RWPE1 (cell line): Measurements from ENCODE around the gene PRDM7.

Source experiments
- CTCF ChIA-PET: fragments of 350-600 bp; sonication (Branson Sonifier 250); formaldehyde crosslinking; extraction: SDS; loops from one replicate; lab custom pipeline; 2021; lab: Yijun Ruan, JAX
- POLR2A ChIA-PET: fragments of 400-600 bp; formaldehyde crosslinking; extraction: SDS; loops from one replicate; lab custom pipeline; 2020; ENCODE audit warnings: antibody characterized with exemption; ENCODE audit not compliant: low non-redundant PET; lab: Yijun Ruan, JAX
- DNase-seq: peaks from one replicate; pipeline ENCODE4 v3.0.0; 2012; ENCODE audit warnings: low spot score
- H3K27ac ChIP-seq: fragments of 450-650 bp; 2 replicates; pipeline ENCODE4 v1.5.1; 2017
- TF ChIP-seq, protein P1 (sequence below): fragments of 450-650 bp; conservative IDR thresholded peaks from 2 replicates; pipeline ENCODE4 v1.5.1; 2017; ENCODE audit warnings: low read depth, mild to moderate bottlenecking

The PRDM7 gene

DNA sequence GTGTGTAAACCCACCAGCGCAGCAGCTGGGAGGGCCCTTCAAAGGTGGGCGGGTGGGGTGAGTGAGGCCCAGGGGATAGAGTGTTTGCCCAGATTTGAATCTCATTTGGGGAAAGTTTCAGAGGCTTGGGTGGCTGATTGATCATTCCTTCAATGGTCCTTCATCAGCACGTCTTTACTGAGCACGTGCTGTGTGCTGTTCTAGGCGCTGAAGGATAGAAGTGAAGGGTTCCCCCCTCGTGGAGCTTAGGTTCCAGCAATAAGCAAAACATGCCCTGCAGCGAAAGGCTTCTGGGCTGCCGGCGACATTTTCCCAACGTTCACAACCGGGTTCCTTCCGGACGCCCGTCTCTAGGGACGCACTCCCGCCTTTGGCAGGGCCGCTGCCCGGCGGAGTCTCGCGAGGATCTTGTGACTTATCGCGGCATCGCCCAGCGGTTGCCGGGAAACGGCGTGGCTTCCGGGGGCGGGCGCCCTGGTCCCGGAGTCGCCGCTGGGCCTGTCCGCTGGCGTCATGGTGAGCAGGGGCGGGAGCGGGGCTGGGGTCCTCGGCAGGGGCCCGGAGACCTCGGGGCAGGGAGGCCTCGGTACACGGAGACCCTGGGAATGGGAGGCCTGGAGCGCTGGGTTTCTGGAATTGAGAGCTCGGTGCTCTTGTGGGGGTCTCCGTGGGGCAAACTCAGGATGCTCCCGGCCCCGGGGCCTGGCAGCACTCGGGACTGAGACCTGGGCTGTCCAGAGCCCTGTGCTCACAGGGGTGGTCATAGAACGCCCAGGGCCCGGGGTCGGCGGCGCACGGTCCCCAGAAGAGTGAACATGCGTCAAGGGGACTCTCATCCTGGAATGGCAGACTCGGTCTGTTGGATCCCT, 54.7 kb downstream of the PRDM7 start:
- peak; percentile 92 for DNase-seq
- CTCF ChIA-PET, result interaction anchor here (0.6 to 1.1 kb wide), 2 partner anchors 11 to 34 kb away, joined by 3 to 4 read pairs; no protein-coding TSS in a partner anchor
- POLR2A ChIA-PET, result interaction anchor here (1.1 kb wide), 1 partner anchor 50 kb away, joined by 4 read pairs; no protein-coding TSS in a partner anchor
- TF ChIP-seq, protein P1, sequence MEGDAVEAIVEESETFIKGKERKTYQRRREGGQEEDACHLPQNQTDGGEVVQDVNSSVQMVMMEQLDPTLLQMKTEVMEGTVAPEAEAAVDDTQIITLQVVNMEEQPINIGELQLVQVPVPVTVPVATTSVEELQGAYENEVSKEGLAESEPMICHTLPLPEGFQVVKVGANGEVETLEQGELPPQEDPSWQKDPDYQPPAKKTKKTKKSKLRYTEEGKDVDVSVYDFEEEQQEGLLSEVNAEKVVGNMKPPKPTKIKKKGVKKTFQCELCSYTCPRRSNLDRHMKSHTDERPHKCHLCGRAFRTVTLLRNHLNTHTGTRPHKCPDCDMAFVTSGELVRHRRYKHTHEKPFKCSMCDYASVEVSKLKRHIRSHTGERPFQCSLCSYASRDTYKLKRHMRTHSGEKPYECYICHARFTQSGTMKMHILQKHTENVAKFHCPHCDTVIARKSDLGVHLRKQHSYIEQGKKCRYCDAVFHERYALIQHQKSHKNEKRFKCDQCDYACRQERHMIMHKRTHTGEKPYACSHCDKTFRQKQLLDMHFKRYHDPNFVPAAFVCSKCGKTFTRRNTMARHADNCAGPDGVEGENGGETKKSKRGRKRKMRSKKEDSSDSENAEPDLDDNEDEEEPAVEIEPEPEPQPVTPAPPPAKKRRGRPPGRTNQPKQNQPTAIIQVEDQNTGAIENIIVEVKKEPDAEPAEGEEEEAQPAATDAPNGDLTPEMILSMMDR, result no peak
- peak overlapping the region; percentile 66 for H3K27ac ChIP-seq

DNA sequence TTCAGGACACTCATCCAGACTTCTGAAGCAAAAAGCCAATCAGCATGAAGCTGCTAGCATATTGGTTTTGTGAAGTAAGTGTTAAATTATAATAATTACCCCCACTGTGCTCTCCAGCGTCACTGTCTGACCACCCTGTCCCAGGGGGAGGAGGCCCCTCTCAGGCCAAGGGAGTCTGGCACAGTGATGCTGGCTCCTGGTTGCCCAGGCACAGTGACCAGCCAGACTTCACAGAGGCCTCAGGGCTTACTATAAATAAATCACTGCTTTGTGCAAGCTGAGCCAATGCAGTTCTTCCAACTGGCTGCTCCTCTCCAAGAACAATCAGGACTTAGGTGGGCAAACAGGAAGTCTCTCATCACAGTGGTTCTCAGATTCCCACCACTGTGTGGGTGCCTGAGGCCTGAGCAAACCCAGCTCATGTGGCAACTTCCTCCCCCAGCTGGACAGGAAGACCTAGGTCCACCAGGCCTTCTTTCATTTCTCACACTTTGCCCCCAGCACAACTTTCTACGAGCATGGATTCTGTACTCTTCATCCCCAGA, 56.2 kb downstream of the PRDM7 start:
- no peak for DNase-seq
- TF ChIP-seq, protein P1, result no peak
- ChIA-PET CTCF (interaction anchor here (1.0 to 1.2 kb wide), 2 partner anchors 44 to 99 kb away, joined by 3 to 4 read pairs; no protein-coding TSS in a partner anchor), POLR2A (interaction anchor here (1.1 kb wide), 1 partner anchor 35 kb away, joined by 5 read pairs; no protein-coding TSS in a partner anchor)
- peak overlapping the region; percentile 55 for H3K27ac ChIP-seq

DNA sequence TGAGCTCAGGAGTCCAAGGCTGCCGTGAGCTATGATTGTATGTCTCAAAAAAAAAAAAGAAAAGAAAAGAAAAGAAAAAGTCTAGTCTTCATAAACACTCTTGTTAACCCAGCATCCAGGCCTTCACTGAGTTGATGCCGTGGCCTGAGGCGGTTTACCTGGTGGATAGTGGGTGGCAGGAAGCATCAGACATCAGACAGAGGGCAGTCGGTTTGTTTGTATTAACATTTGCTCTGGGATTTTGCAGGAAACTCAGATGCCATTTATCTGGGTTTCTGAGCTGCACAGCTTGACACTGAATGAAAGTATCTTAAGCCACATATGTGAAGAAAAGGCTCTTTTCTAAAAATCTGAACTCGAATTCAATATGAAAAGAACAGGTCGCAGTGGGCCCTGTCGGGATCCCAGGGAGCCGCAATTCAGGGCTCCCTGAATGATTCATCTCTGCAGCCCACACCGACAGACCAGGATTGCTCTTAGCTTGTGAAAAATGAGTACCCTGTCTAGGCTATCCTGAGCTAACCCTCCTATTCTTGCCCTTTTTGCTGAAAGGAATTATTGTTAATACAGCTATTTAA, 56.8 kb downstream of the PRDM7 start:
- H3K27ac ChIP-seq, result peak overlapping the region; percentile 55

DNA sequence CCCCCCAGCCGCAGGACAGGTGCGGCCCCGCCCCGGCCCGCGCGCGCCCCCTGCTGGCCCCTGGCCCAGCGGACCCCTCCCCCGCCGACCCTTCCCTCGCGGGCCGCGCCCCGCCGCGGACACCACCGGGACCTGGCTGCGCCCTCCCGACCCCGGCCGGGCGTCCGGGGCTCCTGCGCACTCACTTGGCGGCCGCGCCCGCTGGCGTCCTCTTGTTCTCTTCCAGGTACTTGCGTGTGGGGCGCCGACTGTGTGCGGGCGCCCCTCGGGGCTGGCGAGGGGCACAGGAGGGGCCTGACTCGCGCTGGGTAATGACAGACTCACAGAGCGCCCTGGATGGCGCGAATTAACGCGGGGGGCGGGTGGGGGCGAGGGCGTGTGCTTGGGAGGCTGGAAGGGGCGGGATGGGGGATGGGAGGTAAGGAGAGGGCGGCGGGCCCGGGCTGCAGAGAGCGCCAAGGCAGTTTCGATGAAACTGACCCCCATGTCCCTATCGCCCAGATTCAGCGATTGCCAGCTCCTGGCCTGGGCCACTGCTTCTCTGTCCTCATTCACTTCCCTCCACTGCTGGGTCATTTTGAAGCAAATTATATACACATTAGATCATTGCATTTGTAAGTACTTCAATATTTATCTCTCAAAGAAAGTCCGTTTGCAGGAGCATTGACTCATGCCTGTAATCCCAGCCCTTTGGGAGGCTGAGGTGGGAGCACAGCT, 57.4 kb downstream of the PRDM7 start:
- TF ChIP-seq, protein P1, result peak; percentile 84
- no peak for DNase-seq
- CTCF ChIA-PET, result interaction anchor here (1.0 to 1.5 kb wide), 5 partner anchors 20 to 98 kb away, joined by 3 to 5 read pairs (median 4); no protein-coding TSS in a partner anchor
- POLR2A ChIA-PET, result no interaction called here
- peak overlapping the region; percentile 55 for H3K27ac ChIP-seq

More for the DNA sequence above, 56.8 kb downstream of the PRDM7 start:
- DNase-seq, result no peak
- POLR2A ChIA-PET, result interaction anchor here (1.1 kb wide), 1 partner anchor 35 kb away, joined by 5 read pairs; no protein-coding TSS in a partner anchor
- CTCF ChIA-PET, result interaction anchor here (1.0 to 1.5 kb wide), 4 partner anchors 21 to 98 kb away, joined by 3 to 5 read pairs (median 4); no protein-coding TSS in a partner anchor
- TF ChIP-seq, protein P1, result no peak

DNA sequence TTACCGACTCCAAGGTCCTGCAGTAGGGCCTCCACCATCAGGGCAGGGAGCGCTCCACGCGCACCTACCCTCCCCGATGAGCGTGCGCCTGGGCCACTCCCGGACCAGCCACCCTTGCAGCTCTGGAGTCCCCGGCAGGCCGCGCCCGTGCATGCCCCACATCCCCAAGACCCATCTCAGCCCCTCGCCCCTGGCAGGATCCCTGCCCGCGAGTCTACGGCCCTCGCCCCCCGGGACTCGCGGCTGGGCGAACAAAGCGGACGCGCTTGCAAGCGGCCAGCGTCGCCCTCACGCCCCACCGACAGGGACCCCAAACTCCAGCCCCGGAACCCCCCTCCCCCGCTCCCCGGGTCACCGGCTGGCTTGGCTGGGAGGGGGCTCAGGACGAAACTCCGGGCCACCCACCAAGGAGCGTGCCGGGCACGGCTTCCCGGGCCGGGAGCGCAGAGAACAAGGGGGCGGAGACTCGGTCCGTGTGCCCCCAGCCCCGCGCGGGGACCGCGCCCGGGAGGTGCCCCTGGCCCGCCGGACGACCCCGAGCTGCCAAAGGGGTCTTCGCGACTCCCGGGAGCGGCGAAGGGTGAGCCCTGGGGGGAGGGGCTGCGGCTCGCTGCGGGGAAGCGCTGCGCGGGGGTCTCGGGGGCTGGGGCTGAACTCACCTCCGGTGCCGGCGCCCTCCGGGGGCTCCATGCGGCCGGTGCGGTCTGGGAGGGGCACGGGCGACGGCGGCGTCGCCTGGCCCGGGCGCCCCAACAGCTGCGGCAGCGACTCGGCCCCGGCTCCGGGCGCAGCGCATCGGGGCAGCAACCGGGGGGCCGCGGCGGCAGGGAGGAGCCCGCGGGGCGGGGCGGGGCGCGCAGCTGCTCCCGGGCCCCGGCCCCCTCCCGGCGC, 58.2 kb downstream of the PRDM7 start, which contains the start of gene DBNDD1:
TSS of gene DBNDD1 (minus strand) at position 805 of the 891 bp plus-strand sequence. CDS start at position 690, 115 bp downstream.
- ChIA-PET CTCF (interaction anchor here (1.0 to 1.5 kb wide), 3 partner anchors 19 to 63 kb away, joined by 5 read pairs; no protein-coding TSS in a partner anchor), POLR2A (no interaction called here)
- TF ChIP-seq, protein P1, result no peak
- H3K27ac ChIP-seq, result peak within 1 kb of the TSS; percentile 55
- DNase-seq, result no peak
